HG03439 (cell line): ENCODE data around the gene C4B.
"Not testable (repeated sequence)": the region's sequence is repeated elsewhere in the genome, so short reads cannot be mapped to it uniquely, and the experiment has no call there.

ENCODE experiments used
- ATAC-seq: cut with Tn5 transposase; IDR thresholded peaks from one replicate; pipeline ENCODE4 v1.9.1; 2021; ENCODE audit warnings: mild to moderate bottlenecking, moderate library complexity; ENCODE audit not compliant: unreplicated experiment

The C4B gene

GRCh38 chr6:31980998-31981397 is 33.6 kb upstream of the C4B start:
- ATAC-seq = not testable (repeated sequence)

GRCh38 chr6:31981744-31982143 is 32.9 kb upstream of the C4B start, which contains the start of gene C4A:
TSS of gene C4A (plus strand) at chr6:31982057. CDS start at chr6:31982108, 51 bp downstream.
- ATAC-seq = not testable (repeated sequence)

GRCh38 chr6:31989363-31989762 is 25.2 kb upstream of the C4B start:
- ATAC-seq = not testable (repeated sequence)

- ATAC-seq = not testable (repeated sequence)
Measured at GRCh38 chr6:31994421-31994820, 20.2 kb upstream of the C4B start.

DNA sequence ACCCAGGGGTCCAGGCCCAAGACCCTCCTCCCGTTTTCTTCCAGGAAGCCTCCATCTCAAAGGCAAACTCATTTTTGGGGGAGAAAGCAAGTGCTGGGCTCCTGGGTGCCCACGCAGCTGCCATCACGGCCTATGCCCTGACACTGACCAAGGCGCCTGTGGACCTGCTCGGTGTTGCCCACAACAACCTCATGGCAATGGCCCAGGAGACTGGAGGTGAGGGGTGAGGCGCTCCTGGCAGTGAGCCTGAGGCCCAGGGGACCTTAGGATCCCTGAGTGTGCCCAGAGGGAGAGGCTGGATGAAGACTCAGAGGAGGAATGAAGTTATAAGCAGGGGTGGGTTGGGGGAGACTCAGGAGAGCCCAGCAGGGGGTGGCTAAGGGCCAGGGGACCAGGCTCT is 18.2 kb upstream of the C4B start:
- ATAC-seq = not testable (repeated sequence)

DNA sequence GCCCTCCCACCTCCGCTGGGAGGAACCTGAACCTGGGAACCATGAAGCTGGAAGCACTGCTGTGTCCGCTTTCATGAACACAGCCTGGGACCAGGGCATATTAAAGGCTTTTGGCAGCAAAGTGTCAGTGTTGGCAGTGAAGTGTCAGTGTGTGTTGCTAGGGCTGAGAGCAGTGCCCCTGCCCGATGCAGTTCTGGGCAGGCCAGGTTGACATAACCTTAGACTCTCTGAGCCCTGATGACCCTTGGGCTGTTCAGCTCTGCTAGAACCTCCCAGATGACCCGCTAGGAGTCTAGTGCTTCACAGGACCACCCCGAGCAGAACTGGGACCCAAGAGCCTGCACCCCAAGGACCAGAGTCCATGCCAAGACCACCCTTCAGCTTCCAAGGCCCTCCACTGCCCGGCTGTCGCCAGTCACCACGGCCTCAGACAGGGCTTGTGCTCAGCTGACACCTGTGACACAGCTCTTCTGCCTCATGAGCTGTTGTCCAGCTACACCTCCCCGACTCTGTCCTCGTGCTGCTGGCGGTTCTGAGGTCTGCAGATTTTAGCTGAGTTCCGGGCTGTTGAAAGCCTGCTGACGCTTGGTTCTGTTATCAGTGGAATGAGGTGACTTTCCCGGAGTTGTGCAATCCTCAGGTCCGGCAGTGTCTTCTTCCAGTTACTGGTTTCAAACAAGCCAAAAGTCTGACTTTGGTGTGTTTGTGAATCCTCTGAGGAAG is 11.9 kb upstream of the C4B start:
- ATAC-seq = not testable (repeated sequence)

GRCh38 chr6:32003301-32003700 is 11.3 kb upstream of the C4B start:
- not testable (repeated sequence) for ATAC-seq

- not testable (repeated sequence) for ATAC-seq
Measured at GRCh38 chr6:32004393-32004792, 10.2 kb upstream of the C4B start.

GRCh38 chr6:32004864-32005537 is 9.6 kb upstream of the C4B start:
- ATAC-seq = not testable (repeated sequence)

DNA sequence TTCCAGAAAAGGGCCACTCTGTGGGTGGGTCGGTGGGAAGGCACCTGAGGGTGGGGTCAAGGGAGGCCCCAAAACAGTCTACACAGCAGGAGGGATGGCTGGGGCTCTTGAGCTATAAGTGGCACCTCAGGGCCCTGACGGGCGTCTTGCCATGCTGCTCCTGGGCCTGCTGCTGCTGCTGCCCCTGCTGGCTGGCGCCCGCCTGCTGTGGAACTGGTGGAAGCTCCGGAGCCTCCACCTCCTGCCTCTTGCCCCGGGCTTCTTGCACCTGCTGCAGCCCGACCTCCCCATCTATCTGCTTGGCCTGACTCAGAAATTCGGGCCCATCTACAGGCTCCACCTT is 9.1 kb upstream of the C4B start:
- not testable (repeated sequence) for ATAC-seq

DNA sequence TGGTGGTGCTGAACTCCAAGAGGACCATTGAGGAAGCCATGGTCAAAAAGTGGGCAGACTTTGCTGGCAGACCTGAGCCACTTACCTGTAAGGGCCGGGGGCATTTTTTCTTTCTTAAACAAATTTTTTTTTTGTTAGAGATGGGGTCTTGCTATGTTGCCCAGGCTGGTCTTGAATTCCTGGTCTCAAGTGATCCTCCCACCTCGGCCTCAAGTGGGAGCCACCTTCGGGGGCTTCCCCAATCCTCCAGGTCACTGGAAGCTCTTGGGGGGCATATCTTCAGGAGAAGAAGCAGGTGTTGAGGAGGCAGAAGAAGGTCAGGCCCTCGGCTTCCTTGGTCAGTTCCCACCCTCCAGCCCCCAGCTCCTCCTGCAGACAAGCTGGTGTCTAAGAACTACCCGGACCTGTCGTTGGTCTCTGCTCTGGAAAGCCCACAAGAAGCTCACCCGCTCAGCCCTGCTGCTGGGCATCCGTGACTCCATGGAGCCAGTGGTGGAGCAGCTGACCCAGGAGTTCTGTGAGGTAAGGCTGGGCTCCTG is 8.5 kb upstream of the C4B start:
- ATAC-seq = not testable (repeated sequence)

DNA sequence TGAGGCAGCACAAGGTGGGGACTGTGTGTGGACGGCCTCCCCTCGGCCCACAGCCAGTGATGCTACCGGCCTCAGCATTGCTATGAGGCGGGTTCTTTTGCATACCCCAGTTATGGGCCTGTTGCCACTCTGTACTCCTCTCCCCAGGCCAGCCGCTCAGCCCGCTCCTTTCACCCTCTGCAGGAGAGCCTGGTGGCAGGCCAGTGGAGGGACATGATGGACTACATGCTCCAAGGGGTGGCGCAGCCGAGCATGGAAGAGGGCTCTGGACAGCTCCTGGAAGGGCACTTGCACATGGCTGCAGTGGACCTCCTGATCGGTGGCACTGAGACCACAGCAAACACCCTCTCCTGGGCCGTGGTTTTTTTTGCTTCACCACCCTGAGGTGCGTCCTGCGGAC is 7.5 kb upstream of the C4B start:
- not testable (repeated sequence) for ATAC-seq

DNA sequence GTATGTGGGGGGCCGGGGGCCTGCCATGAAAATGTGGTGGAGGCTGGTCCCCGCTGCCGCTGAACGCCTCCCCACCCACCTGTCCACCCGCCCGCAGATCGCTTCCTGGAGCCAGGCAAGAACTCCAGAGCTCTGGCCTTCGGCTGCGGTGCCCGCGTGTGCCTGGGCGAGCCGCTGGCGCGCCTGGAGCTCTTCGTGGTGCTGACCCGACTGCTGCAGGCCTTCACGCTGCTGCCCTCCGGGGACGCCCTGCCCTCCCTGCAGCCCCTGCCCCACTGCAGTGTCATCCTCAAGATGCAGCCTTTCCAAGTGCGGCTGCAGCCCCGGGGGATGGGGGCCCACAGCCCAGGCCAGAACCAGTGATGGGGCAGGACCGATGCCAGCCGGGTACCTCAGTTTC is 6.6 kb upstream of the C4B start:
- ATAC-seq = not testable (repeated sequence)

GRCh38 chr6:32008616-32009015 is 6.0 kb upstream of the C4B start:
- not testable (repeated sequence) for ATAC-seq

- not testable (repeated sequence) for ATAC-seq
Measured at GRCh38 chr6:32009537-32009936, 5.1 kb upstream of the C4B start.

DNA sequence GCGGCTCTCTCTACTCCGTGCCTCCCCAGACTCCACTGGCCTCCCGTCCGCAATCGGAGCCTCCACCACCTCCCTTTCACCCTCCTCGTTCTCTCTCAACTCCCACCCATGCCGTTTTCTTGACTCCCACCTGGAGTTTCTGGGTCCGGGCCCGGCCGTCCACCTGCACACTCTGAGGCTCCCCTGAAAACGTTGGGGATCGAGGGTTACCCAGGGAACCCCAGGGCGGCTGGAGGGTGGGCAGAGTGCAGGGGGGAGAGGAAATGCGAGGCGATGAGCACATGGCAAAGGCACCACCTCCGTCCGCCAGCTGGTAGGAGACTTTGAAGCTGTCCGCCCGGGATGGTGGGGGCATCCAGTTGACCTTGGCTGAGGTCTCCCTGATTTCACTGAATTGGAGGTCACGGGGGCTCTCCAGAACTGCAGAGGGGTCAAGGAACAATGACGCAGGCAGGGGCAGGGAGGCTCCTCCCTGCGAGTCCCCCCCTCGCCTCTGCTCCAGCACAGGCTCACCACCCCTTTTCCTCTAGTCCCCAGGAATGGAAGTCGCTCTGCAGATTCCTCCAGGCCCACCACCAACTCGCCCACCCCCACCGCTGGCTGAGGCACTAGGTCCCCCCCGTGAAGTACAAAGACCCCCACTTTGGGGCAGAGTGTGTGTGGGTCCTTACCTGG is 3.6 kb upstream of the C4B start:
- not testable (repeated sequence) for ATAC-seq

GRCh38 chr6:32012941-32013617 is 1.5 kb upstream of the C4B start:
- ATAC-seq = not testable (repeated sequence)

- not testable (repeated sequence) for ATAC-seq
Measured at GRCh38 chr6:32013738-32014137, 857 bp upstream of the C4B start.

DNA sequence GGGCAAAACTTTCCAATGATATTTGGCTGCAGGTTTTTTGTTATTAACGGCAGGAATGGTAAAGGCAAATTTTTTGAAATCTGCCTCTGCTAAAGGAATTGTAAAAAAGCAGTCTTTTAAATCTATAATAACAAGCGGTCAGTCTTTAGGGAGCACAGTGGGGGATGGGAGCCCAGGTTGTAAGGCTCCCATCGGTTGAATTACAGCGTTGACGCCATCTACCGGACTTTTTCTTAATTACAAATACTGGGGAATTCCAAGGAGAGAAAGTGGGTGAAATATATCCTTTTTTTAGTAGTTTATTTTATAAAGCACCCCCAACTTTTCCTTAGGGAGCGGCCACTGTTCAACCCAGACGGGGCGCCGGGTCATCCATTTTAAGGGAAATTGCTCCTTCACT is 7.5 kb downstream of the C4B start:
- ATAC-seq = not testable (repeated sequence)

GRCh38 chr6:32028631-32029030 is 14.0 kb downstream of the C4B start:
- ATAC-seq = not testable (repeated sequence)

DNA sequence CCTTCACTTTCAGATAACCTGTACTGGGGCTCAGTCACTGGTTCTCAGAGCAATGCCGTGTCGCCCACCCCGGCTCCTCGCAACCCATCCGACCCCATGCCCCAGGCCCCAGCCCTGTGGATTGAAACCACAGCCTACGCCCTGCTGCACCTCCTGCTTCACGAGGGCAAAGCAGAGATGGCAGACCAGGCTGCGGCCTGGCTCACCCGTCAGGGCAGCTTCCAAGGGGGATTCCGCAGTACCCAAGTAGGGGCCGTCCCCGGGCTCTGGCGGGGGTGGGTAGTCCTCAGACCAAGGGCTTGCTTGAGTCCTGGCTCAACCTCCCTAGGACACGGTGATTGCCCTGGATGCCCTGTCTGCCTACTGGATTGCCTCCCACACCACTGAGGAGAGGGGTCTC is 15.0 kb downstream of the C4B start:
- ATAC-seq = not testable (repeated sequence)
